Esophagus muscularis mucosa (tissue), 3 donors: ENCODE measurements around the gene KIF5C.

Experiments used
- CTCF ChIP-seq, 3 experiments: fragments of 200-600 bp in 2 of 3; fragments of 450-650 bp in 1 of 3; sonication (generic) in 2 of 3; IDR thresholded peaks; one replicate each; pipeline ENCODE4 v1.5.1; 2017 to 2019; ENCODE audit warnings: antibody characterized with exemption in 3 of 3, mild to moderate bottlenecking in 2 of 3, moderate library complexity in 1 of 3
- POLR2A ChIP-seq: fragments of 450-650 bp; IDR thresholded peaks from one replicate; pipeline ENCODE4 v1.6.1; 2017; ENCODE audit warnings: antibody characterized with exemption, moderate library complexity, mild to moderate bottlenecking, low read depth

DNA sequence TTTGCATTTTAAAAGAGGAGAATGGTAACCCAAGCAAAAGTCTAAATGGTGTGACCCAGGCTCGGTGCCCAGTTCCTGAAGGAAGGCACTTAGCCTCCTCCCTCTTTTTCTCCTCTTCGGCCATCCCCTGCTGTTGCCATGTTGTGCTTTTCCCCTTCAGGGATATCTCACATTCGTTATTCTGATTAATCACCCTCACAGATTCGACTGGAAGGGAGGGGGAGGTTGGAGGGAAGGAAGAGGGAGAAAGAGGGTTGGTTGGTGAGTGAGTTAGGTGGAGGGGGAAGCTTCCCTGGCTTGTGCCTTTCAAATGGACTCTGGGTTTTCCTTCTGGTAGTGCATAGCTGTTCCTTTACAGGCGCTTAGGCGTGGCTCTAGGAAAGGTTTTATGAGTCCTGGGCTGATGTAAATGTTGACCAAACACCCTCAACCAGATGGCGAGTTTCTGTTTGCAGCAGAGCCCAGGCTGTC is 124.5 kb downstream of the KIF5C start:
- no peak for TF ChIP-seq POLR2A
- TF ChIP-seq CTCF (IDR thresholded peaks at IDR 0.05) = no peak
